Esophagus mucosa (tissue), 1 donor: ENCODE results near the gene ZNF787. TPM values are rescaled to one million over a fixed set of nuclear protein-coding genes. Genes with fewer than 3 reads are reported as not detected.
"Not testable (repeated sequence)": the region's sequence is repeated elsewhere in the genome, so short reads cannot be mapped to it uniquely, and the experiment has no call there.

ENCODE experiments used
- ATAC-seq: fragments of 200-7000 bp; cut with Tn5 transposase; one replicate; pipeline ENCODE4 v1.9.1; 2020
- total RNA-seq: library from RNA; stranded (reverse); gene quantifications from one replicate; pipeline ENCODE4 v1.2.4, GENCODE V29; 2023
- donor health status: DM: yes; HTN: yes; CAD: no.

Gene ZNF787
- total RNA-seq, 1 donor from 2014 or later, result 24.4 TPM

DNA sequence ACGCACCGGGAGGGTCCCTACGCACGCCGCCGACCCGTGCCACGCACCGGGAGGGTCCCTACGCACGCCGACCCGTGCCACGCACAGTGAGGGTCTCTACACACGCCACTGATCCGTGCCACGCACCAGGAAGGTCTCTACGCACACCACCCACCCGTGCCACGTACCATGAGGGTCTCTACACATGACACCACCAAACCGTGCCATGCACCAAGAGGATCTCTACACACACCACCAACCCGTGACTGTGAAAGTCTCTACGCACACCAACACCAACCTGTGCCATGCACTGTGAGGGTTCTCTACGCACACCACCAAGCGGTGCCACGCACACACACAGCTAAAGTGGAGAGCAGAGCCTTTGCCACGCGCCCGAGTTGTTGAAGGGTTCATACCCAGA lies 16.7 kb downstream of the ZNF787 start:
- ATAC-seq, result no peak

DNA sequence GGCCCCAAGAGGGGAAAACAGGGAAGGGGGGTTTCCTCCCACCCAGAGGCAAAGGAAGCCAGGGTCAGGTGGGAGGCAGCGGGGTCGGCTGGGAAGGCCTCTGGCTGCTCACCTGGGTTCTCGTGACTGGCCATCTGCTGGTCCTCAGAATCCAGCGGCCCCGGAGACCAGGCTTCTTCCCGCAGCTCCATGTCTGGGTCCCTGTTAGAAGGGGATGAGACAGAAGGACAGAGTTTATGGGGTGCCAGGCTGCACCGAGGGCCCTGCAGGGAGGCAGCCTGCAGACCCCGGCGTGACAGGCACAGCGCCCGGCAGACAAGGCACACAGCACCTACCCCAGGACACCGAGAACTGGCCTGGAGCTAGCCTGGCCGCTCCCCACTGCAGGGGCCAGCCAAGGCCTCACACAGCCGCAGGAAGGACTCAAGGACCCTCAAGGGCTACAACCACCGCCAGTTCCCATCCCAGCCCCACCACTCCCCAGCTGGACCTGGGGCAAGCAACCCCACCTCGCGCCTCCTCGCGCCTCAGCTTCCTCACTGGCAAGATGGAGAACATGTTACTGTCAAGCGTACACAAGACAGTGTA lies 18.0 kb downstream of the ZNF787 start:
- no peak for ATAC-seq

DNA sequence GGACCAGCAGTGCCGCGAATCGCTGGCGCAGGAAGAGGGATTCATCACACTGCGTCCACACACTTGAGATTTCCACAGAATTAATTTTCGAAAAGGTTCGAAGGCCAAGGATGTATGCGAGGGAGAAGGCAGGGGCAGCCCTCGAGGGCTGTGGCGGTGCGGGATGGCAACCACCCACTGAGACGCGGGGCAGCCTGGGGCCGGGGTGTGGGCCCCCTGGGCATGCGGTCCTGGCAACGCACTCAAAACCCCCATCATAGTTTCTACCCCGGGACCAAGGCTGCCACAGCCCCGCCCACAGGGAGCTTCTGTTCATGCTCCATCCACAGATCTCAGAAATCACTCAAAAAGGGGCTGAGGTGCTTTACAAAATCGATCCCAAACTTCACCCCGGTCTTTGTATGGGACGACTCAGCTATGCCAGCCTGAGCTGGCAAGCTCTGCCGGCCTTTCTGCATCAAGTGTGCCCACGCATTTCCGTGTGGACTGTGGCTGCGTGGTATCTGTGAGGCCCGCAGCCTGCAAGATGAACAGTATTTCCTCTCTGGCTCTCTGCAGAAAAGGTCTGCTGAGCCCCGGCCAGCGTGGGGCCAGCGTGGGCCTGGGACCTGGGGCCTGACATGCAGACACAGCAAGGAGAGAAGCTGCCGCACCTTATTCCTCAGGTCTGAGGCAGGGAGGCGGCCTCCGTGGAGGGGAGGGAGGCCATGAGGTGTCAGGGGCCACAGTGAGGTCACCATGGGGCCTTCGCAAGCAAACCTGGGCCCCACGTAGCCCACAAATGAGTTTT lies 19.2 kb downstream of the ZNF787 start:
- ATAC-seq, result no peak

DNA sequence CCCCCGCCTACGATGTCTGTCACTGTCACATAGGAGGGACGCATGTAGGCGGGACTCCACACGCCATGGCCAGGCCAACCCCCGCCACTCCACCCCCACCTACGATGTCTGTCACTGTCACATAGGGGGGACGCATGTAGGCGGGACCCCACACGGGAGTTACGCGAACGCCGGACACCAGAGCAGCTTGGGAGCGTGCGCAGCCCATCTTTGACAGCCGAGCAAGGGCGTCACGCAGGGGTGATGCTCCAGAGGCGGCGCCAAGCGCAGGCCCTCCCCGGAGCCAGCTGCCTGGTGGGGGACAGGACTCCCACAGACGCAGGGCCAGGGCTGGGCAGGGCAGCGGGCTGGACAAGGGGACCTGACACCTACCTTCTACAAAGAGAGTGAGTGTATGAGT lies 20.0 kb downstream of the ZNF787 start:
- no peak for ATAC-seq

DNA sequence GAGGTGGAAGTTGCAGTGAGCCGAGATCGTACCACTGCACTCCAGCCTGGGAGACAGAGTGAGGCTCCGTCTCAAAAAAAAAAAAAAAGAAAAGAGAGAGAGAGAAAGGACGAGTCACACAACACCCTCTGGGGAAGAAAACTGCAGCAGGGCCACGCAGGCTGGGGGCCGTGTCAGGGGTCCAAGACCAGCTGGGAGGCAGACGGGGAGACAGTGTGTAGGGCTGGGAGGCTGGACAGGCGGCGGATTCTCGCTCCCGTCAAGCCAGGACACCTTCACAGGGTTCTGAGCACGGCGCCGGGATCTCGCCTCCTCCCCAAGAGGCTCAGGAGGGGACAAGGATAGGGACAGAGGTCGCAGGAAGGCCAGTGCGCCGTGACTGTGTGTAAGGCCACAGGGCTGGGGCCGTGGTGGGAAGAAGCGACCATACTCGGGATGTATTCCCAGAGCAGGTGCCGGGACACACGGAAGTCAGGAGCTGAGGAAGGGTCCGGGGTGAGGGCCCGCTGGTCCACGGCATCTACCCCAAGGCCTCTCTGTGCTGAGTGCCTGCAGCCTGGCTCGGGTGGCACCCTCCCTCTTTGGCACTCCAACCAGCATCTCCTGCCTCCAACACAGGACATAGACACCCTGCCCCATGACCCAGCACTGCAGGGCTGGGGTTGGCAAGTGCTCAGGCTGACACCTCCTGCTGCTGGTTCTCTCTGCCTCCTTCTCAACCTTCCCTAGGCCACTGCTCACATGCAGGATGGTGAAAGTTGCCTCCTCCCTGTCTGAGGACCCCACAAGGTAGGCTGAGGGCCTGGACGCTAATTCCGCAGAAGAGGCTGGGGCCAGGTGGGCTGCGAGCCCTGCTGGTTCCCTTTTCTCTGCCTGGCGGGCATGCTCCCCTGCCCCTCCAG lies 21.2 kb downstream of the ZNF787 start:
- ATAC-seq, result no peak

DNA sequence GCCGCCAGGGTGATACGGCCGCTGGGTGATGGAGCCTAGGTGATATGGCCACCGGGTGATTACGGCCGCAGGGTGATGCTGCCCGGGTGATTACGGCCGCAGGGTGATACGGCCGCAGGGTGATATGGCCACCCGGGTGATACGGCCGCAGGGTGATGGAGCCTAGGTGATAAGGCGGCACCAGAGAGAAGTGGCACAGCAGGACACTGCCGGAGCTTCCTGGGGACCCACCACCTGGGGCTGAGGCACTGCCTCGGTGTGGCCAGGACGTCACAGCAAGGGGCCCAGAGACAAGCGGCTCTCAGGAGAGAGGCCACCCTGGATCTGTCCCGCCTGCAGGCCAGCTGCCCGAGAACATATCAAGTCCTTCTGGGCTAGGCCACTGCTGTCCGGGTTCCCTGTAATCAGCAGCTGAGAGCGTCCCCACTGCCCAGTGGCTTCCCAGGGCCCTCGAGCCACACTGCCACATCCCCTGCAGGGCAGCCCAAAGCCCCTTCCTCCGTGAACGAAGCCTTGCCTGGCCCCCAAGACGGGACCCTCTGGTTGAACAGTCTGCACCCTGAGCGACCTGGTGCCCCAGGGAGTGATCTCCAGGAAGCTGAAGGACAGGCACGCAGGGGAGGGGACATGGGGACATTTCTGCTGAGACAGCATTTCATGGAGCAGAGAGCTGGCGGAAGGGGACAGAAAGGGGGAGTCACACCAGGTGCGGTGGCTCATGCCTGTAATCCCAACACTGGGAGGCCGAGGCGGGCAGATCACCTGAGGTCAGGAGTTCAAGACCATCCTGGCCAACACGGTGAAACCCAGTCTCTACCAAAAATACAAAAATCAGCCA lies 22.1 kb downstream of the ZNF787 start:
- no peak for ATAC-seq

DNA sequence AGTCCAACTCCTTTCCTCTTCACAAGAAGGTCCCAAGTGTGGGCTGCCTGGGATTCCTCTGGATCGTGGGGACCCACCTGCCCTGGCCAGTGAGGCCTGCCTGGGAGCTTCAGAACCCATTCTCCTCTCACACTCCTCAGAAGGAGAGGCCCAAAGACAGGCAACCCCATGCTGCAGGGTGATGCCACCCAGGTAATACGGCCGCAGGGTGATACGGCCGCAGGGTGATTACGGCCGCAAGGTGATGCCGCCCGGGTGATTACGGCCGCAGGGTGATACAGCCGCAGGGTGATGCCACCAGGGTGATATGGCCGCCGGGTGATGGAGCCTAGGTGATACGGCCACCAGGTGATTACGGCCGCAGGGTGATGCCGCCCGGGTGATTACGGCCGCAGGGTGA lies 22.9 kb downstream of the ZNF787 start:
- not testable (repeated sequence) for ATAC-seq

DNA sequence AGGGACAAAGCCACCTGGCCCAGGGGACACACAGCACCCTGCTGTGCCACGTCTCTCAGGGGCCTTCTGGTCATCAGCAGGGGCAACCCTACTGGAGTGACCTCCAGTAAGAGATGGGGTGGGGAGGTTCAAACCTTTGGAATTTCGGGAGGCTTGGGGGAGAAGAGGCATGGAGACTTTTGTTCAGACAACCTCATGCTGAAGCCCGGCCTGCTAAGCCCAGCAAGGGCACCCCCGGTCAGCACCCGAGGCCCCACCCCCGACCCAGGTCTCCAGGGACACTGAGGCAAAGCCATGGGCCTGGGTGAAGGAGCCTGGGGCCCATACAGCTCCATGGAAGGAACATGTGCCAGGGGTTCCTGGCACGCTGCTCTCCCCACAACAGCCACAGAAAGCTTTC lies 23.3 kb downstream of the ZNF787 start:
- no peak for ATAC-seq

DNA sequence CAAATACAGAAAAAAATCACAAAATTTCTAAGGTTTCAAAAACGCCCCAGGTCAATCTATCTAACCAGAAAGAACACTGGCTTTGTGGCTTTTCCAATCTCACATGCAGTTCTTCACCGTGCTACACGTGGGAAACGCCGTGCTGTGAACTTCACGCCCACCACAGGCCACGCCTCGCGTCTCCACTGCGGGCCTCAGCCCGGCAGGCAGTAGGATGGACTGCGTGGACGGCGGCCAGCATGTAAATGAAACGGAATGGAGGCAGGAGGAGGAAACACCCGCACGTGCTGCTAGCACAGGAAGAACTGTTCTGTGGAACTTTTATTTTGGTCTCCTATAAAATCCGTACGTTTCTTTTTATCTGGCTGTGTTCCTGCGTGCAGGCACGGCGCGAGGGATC lies 23.8 kb downstream of the ZNF787 start:
- no peak for ATAC-seq

DNA sequence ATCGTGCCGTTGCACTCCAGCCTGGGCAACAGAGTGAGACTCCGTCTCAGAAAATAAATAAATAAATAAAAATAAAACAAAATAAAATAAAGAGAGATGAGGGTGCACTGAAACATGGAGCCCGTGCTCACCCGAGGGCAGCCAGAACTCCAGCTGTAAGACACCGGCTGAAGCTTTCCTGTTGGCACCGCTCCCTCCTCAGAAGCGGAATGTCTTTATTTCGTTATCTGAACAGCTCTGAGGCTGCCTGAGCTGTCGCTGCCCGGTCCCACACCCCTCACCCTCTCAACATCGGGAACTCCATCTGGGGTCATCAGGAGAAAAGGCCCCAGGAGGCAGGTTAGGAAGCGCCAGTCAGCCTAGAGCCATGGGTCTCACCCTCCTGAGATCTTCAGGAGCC lies 24.4 kb downstream of the ZNF787 start:
- no peak for ATAC-seq

DNA sequence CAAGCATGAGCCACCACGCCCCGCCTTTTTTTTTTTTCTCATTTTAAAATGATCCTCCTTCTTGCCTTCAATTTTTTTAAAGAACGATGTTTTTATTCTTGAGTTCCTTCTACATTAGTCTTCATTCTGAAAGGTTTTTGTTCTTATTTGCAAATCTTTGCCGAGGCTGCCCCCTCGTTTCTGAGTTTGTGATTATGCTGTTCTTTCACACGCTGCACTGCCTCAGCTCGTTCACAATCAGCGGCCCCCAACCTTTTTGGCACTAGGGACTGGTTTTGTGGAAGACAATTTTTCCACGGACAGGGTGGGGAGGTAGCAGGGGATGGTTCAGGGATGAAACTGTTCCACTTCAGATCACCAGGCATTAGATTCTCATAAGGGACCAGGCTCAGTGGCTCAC lies 26.6 kb downstream of the ZNF787 start:
- no peak for ATAC-seq

DNA sequence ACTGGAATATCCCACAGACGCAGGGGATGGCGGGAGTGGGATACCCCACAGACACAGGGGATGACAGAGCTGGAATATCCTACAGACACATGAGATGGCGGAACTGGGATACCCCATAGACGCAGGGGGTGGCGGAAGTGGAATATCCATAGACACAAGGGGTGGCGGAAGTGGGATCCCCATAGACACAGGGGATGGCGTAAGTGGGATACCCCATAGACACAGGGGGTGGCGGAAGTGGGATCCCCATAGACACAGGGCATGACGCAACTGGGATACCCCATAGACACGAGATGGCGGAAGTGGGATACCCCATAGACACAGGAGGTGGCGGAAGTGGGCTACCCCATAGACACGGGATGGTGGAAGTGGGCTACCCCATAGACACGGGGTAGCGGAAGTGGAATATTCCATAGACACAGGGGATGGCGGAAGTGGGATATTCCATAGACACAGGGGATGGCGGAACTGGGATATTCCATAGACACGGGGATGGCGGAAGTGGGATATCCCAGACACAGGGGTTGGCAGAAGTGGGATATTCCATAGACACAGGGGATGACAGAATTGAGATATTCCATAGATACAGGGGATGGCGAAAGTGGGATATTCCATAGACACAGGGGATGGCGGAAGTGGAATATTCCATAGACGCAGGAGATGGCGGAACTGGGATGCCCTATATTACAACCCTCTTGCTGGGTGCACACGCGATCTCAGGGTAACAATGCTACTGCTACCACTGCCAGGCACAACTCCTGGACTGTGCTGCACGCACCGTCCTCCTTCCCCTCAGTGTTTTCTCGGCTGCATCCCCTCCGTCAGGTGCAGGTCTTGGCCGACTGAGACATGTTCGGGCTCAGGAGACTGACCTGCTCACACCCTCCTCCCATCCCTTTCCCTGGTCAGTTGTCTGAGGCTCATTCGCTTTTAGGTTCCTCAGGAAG lies 28.1 kb downstream of the ZNF787 start:
- no peak for ATAC-seq

DNA sequence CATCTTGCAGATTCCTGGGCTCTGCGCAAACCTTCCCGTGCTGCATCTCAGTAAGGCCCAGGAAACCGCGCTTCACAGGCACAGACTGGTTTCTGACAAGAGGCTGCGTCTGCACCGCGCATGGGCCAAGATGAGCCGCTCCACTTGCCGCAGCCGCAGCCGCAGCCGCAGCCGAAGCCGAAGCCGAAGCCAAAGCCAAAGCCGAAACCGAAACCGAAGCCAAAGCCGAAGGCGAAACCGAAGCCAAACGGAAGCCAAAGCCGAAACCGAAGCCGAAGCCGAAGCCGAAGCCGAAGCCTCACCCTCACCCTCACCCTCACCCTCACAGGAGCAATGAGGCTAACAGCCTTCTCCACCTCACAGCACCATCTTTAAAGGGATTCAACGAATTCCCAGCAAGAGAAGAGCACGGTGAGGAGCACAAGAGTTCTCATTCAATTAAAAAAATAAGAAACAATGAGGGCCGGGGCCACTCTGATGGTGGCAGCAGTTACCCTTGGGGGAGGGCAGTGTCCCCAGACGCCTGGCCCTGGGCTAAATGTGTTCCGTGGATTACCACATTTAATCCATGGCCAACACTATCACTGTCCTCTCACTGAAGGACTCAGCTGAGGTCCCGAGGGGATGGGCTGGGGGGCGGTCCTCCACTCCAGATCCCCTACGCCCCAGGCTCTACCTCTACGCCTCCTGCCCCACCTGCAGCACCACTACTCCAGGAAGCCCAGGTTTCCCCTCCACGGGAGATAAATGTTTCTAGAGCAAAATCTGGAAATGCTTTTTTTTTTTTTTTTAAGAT lies 29.1 kb downstream of the ZNF787 start:
- ATAC-seq, result no peak

DNA sequence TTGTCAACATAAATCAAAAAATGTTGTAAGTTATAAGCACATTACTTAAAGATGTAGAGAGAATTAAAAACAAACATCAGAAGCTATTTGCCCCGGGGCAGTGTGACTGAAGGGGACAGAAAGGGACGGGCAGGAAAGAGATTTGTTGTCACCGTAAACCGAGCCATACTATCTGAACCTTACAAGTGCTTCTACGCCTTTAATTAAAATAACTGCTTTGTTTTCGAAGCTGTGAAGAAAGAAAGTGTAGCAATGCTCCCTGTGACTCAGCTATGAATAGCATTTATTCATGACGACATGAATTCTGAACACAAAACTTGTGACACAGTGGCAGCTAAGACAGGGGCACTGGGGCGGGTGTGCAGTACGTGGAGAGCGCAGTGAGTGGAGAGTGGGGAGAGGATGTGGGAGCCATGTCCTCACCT lies 30.0 kb downstream of the ZNF787 start:
- peak; percentile 81 for ATAC-seq

DNA sequence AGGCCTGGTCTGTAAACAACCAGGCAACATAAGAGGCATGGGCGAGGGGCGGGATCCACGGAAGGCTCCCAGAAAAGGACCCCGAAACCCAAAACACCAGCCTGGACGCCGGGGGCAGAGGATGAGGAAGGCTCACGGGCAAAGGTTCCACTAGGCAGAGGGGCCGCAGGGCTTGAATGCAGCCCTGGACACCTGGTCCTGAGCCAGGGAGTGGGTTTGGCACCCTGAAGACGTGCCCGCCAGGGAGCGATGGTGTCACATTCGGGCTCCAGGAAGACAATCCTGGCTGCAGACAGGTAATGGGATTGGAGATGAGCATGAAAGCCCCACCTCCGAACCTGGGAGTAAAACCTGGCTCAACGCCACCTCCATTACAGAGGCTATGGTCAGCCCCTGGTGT lies 31.8 kb downstream of the ZNF787 start:
- no peak for ATAC-seq

DNA sequence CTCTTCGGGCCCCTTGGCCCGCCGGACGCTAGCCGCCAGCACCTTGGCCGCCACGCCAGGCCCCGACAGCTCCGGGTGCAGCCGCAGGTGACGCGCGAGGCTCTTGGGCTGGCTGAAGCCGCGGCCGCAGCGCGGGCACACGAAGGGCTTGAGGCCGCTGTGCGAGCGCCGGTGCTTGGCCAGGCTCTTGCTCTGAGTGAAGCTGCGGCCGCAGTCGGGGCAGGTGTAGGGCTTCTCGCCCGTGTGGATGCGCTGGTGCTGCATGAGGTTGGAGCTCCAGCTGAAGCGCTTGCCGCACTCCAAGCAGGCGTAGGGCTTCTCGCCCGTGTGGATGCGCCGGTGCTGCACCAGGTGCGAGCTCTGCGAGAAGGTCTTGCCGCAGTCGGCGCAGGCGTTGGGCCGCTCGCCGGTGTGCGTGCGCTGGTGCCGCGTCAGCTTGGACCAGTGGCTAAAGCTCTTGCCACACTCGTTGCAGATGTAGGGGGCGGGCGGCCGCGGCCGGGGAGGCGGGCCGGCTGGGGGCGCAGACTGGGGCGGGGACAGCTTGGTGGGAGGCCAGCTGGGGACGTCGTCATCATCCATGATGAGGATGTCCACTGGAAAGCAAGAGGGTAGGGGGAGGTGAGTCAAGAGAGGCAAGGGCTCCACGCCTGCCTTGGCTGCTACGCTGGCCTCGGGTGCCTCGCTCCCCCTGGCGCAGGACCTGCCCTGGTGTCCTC lies 32.4 kb downstream of the ZNF787 start:
- no peak for ATAC-seq

DNA sequence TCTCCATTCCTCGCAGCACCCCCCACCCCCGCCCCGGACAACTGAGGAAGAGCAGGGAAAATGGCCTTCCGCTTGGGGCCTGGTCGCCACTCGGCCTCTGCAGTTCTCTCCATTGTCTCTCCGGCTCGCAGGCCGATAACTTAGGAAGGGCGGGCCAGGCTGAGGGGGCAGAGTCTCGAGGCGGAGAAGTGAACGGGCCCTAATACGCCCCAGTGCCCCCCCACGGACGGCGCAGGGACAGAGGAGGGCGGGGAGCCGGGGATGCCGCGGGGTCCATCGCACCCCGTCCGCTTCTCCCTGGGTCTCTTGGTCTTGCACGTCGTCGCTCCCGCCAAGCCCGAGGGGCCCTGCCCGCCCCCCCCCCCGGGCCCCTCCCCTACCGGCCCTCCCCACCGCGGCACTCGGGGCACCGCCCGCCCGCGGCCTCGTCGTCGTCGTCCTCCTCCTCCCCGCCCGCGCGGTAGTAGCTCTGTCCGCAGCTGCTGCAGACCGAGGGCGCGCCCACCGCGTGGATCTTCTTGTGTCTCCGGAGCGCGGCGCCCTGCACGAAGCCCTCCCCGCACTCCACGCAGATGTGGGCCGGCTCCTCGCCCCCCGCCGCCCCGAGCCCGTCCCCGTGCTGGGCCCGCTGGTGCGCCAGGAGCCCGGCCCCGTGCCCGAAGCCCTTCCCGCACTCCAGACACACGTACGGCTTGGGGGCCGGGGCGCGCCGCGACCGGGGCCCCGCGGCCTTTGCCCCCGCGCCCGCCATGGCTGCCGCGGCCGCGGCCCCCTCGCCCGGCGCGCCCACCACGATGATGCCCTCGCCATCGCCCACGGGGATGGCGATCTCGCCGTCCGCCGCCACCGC lies 33.2 kb downstream of the ZNF787 start:
- ATAC-seq, result no peak

DNA sequence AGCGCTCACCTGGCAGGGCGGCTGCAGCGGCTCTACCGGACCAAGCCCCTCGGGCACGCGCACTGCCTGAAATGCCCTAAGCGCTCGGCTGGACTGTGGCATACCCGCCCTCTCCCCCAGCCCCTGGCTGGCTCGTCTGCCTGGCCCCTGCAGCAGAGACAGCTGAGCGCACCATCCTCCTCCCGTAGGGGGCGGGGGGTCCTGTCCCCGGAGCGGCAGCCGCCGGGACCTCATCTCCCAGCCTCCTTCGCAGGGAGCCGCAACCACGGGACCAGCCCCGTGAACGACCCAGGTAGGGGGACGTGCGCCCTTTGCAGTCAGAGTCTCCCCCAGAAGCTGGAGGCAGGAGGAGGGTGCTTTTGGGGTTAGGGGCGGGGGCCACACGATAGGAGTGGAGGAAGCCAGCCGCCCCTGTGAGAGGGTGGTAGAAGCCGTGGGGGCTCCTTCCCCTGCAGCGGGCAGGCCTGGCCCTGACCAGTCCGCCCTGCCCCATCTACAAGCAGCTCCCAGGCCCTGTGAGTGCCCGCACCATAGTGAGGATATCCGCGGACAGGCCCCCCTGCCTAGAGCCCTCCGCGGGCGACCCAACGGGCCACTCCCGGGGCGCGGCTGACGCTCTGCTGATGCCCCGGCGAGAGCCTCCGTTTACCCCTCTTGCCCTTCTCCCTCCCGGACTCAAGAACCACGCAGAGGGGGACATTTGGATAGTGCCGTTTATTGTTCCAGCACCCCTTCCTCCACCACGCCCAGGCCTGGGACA lies 34.2 kb downstream of the ZNF787 start:
- ATAC-seq, result no peak
